Measurements from ENCODE around the gene ELMOD1.

GRCh38 chr11:107561688-107562087, 29.3 kb upstream of the ELMOD1 start:
- TF ChIP-seq POLR2A (IDR thresholded peaks at IDR 0.05; ENCODE audit: low read depth) (no peak), POLR2AphosphoS5 (IDR thresholded peaks at IDR 0.05) (no peak)
- TF ChIP-seq, protein P1, sequence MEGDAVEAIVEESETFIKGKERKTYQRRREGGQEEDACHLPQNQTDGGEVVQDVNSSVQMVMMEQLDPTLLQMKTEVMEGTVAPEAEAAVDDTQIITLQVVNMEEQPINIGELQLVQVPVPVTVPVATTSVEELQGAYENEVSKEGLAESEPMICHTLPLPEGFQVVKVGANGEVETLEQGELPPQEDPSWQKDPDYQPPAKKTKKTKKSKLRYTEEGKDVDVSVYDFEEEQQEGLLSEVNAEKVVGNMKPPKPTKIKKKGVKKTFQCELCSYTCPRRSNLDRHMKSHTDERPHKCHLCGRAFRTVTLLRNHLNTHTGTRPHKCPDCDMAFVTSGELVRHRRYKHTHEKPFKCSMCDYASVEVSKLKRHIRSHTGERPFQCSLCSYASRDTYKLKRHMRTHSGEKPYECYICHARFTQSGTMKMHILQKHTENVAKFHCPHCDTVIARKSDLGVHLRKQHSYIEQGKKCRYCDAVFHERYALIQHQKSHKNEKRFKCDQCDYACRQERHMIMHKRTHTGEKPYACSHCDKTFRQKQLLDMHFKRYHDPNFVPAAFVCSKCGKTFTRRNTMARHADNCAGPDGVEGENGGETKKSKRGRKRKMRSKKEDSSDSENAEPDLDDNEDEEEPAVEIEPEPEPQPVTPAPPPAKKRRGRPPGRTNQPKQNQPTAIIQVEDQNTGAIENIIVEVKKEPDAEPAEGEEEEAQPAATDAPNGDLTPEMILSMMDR (IDR thresholded peaks at IDR 0.05): no peak
